ENCODE measurements around the gene UIMC1. TPM values are rescaled to one million over a fixed set of nuclear protein-coding genes. Genes with fewer than 3 reads are reported as not detected.

UIMC1 gene
- total RNA-seq, 1 donor from 2014 or later = 24.5 TPM

- DNase-seq (ENCODE audit: low read depth) = no peak
- FAIRE-seq = no peak
- no peaks in the 10 kb centered on the region for H3K36me3 ChIP-seq (ENCODE audit: control insufficient read depth, insufficient read depth, low read length)
- peaks cover 4% of the 10 kb centered on the region for H3K27me3 ChIP-seq (ENCODE audit: control insufficient read depth, insufficient read depth, low read length)
- H3K4me3 ChIP-seq (ENCODE audit: low read depth, low read length) = no peak overlapping the region
- TF ChIP-seq CTCF (IDR thresholded peaks at IDR 0.05; ENCODE audit: insufficient read depth, low read length, severe bottlenecking) = no peak
These were observed 122.0 kb downstream of the UIMC1 start for GRCh38 chr5:176884571-176884890.

- Histone ChIP-seq H3K36me3 (ENCODE audit: control insufficient read depth, insufficient read depth, low read length) (no peaks in the 10 kb centered on the region), H3K4me3 (ENCODE audit: low read depth, low read length) (no peak overlapping the region), H3K27me3 (ENCODE audit: control insufficient read depth, insufficient read depth, low read length) (peaks cover 4% of the 10 kb centered on the region)
- TF ChIP-seq CTCF (IDR thresholded peaks at IDR 0.05; ENCODE audit: insufficient read depth, low read length, severe bottlenecking) = no peak
- DNase-seq (ENCODE audit: low read depth) = no peak
- FAIRE-seq = no peak
These were observed 122.6 kb downstream of the UIMC1 start for GRCh38 chr5:176883700-176884570.

- DNase-seq (ENCODE audit: low read depth) (no peak), FAIRE-seq (no peak)
- no peak for TF ChIP-seq CTCF (IDR thresholded peaks at IDR 0.05; ENCODE audit: insufficient read depth, low read length, severe bottlenecking)
- no peak overlapping the region for H3K4me3 ChIP-seq (ENCODE audit: low read depth, low read length)
- H3K27me3 ChIP-seq (ENCODE audit: control insufficient read depth, insufficient read depth, low read length) = peaks cover 4% of the 10 kb centered on the region
- no peaks in the 10 kb centered on the region for H3K36me3 ChIP-seq (ENCODE audit: control insufficient read depth, insufficient read depth, low read length)
These were observed 124.0 kb downstream of the UIMC1 start for GRCh38 chr5:176882567-176882903.

- H3K27me3 ChIP-seq (ENCODE audit: control insufficient read depth, insufficient read depth, low read length) = peaks cover 4% of the 10 kb centered on the region
- FAIRE-seq (peak; percentile 13), DNase-seq (ENCODE audit: low read depth) (no peak)
- no peak for TF ChIP-seq CTCF (IDR thresholded peaks at IDR 0.05; ENCODE audit: insufficient read depth, low read length, severe bottlenecking)
- no peak overlapping the region for H3K4me3 ChIP-seq (ENCODE audit: low read depth, low read length)
- no peaks in the 10 kb centered on the region for H3K36me3 ChIP-seq (ENCODE audit: control insufficient read depth, insufficient read depth, low read length)
These were observed 124.6 kb downstream of the UIMC1 start for GRCh38 chr5:176881816-176882566.

GRCh38 chr5:176881021-176881749 is 125.4 kb downstream of the UIMC1 start:
- Histone ChIP-seq H3K27me3 (ENCODE audit: control insufficient read depth, insufficient read depth, low read length) (peaks cover 5% of the 10 kb centered on the region), H3K36me3 (ENCODE audit: control insufficient read depth, insufficient read depth, low read length) (no peaks in the 10 kb centered on the region), H3K4me3 (ENCODE audit: low read depth, low read length) (no peak overlapping the region)
- FAIRE-seq (no peak), DNase-seq (ENCODE audit: low read depth) (no peak)
- no peak for TF ChIP-seq CTCF (IDR thresholded peaks at IDR 0.05; ENCODE audit: insufficient read depth, low read length, severe bottlenecking)

All from bronchial epithelial cell (primary cell).